PFSK-1 (cell line): ENCODE results near the gene HES4.

Experiments used
- FOXP2 ChIP-seq: optimal IDR thresholded peaks from 2 replicates; pipeline ENCODE3; 2011; ENCODE audit warnings: borderline replicate concordance, control low read depth, inconsistent platforms; ENCODE audit not compliant: insufficient read depth; ENCODE audit errors: extremely low read length, extremely low read depth
- POLR2AphosphoS5 ChIP-seq: IDR thresholded peaks from 2 replicates; pipeline ENCODE4 v1.6.1; 2012; ENCODE audit warnings: low read depth, mild to moderate bottlenecking, control low read depth, low read length, moderate library complexity
- SIN3A ChIP-seq: IDR thresholded peaks from 2 replicates; pipeline ENCODE4 v1.6.1; 2012; ENCODE audit warnings: mild to moderate bottlenecking, low read length, moderate library complexity, borderline replicate concordance; ENCODE audit not compliant: insufficient read depth
- TAF1 ChIP-seq: IDR thresholded peaks from 2 replicates; pipeline ENCODE4 v1.6.1; 2012; ENCODE audit warnings: low read length, control low read depth, borderline replicate concordance; ENCODE audit not compliant: insufficient read depth
- TF ChIP-seq, protein P1 (sequence below), 2 experiments: IDR thresholded peaks; 2 replicates each; pipeline versions ENCODE4 v1.6.1 to v1.8.0; 2011 to 2012; ENCODE audit warnings: low read depth in 2 of 2, low read length in 2 of 2, control low read depth in 1 of 2, inconsistent platforms in 1 of 2, mild to moderate bottlenecking in 1 of 2, moderate library complexity in 1 of 2; ENCODE audit not compliant: insufficient read depth in 1 of 2

Gene HES4

DNA sequence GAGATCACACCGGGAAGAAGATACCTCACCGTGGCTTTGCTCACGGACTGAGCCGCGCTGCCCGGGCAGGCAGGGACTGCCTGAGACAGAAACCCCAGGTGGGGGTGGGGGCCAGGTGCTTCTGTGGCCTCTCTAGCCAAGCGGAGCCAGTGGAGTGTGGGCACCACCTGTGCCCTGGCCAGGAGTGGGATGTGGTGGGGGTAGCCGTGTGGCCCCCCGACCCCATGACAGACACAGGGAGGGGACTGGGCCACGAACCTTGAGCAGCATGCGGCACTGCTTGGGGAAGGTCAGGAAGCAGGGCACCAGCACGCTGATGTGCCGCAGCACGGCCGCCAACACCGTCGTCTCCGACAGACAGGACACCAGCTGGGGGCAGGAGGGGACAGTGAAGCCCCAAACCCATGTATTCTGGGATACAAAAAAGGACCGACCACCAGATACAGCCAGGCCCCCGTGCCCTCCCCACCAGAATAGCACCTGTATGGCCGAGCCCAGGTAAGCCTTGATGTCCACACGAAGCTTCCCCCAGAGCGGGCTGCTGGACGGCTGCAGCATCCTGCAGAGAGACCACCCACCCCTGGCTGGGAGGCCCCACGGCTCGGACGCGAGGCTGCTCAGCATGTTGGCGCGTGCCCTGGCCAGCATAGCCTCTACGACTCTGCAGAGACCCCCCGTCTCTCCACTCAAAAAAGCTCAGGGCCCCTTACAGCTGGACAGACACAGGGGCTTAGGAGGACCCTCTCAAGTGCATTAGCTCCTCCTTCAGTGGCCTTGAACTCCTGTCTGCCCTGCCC lies 46.2 kb downstream of the HES4 start:
- TF ChIP-seq, protein P1, sequence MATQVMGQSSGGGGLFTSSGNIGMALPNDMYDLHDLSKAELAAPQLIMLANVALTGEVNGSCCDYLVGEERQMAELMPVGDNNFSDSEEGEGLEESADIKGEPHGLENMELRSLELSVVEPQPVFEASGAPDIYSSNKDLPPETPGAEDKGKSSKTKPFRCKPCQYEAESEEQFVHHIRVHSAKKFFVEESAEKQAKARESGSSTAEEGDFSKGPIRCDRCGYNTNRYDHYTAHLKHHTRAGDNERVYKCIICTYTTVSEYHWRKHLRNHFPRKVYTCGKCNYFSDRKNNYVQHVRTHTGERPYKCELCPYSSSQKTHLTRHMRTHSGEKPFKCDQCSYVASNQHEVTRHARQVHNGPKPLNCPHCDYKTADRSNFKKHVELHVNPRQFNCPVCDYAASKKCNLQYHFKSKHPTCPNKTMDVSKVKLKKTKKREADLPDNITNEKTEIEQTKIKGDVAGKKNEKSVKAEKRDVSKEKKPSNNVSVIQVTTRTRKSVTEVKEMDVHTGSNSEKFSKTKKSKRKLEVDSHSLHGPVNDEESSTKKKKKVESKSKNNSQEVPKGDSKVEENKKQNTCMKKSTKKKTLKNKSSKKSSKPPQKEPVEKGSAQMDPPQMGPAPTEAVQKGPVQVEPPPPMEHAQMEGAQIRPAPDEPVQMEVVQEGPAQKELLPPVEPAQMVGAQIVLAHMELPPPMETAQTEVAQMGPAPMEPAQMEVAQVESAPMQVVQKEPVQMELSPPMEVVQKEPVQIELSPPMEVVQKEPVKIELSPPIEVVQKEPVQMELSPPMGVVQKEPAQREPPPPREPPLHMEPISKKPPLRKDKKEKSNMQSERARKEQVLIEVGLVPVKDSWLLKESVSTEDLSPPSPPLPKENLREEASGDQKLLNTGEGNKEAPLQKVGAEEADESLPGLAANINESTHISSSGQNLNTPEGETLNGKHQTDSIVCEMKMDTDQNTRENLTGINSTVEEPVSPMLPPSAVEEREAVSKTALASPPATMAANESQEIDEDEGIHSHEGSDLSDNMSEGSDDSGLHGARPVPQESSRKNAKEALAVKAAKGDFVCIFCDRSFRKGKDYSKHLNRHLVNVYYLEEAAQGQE (IDR thresholded peaks at IDR 0.05; ENCODE audit: insufficient read depth in 1 of 2, low read depth in 2 of 2, low read length in 2 of 2), result no peak
- no peak for TF ChIP-seq SIN3A
- no peak for TF ChIP-seq POLR2AphosphoS5
- no peak for TF ChIP-seq FOXP2
- no peak for TF ChIP-seq TAF1

DNA sequence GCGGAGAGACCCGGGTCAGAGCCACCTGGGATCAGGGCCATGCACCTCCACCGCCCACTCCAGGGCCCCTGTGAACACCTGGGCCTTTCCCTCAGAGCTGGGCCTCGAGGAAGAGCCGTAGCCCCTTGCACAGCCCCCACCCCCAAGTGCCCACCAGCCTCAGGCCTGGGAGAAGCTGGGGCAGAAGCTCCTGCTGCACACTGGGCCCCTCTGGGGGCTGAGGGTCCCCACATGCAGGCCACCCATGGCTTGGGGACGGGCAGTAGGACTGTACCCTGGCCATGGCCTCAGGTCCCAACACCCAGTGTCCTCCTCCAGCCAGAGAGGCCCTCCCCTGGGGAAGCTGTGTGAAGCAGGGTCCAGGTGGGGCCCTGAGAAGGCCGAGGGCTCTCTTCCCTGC lies 47.3 kb downstream of the HES4 start:
- TF ChIP-seq, protein P1 (IDR thresholded peaks at IDR 0.05; ENCODE audit: insufficient read depth in 1 of 2, low read depth in 2 of 2, low read length in 2 of 2), result no peak
- TF ChIP-seq FOXP2, result no peak
- no peak for TF ChIP-seq POLR2AphosphoS5
- TF ChIP-seq SIN3A, result no peak
- no peak for TF ChIP-seq TAF1

DNA sequence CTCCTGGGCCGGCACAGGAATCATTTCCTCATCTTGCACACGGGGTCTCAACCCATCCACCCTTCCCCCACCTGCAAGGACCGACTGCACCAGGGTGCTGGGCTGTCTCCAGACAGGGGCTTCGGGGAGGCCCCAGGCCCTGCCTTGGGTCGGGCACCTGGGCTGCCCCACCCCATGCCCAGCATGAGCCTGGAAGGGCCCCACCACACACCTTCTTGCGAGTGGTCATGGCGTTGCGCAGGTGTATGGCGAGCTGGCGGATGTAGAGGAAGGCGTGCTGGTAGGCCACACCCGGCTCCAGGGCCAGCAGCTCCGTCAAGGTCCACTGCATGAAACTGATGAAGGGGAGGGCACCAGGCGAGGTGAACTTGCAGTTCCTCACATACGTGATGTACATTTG lies 47.7 kb downstream of the HES4 start:
- TF ChIP-seq FOXP2 (no peak), SIN3A (no peak), TAF1 (no peak), POLR2AphosphoS5 (no peak)
- TF ChIP-seq, protein P1 (IDR thresholded peaks at IDR 0.05; ENCODE audit: insufficient read depth in 1 of 2, low read depth in 2 of 2, low read length in 2 of 2), result no peak

DNA sequence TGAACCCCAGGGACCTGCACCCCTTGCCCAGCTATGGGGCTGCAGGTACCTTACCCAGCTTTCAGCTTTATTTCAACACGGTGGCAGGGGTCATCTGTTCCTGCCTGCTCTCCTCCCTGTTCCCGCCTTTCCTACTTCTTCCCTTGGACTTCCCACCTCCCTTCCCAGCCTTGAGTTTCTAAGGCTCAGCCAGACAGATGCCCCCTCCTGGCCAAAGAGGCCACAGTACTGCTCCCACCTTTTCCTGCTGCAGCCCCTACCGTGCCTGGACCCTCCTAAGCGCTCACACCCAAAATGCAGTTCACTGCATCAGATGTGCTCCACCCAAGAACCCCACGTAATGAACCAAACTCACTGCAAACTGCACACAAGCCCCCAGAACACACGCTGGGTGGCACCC lies 48.5 kb downstream of the HES4 start:
- TF ChIP-seq, protein P1 (IDR thresholded peaks at IDR 0.05; ENCODE audit: insufficient read depth in 1 of 2, low read depth in 2 of 2, low read length in 2 of 2), result no peak
- TF ChIP-seq POLR2AphosphoS5 (no peak), SIN3A (no peak), FOXP2 (no peak), TAF1 (no peak)

DNA sequence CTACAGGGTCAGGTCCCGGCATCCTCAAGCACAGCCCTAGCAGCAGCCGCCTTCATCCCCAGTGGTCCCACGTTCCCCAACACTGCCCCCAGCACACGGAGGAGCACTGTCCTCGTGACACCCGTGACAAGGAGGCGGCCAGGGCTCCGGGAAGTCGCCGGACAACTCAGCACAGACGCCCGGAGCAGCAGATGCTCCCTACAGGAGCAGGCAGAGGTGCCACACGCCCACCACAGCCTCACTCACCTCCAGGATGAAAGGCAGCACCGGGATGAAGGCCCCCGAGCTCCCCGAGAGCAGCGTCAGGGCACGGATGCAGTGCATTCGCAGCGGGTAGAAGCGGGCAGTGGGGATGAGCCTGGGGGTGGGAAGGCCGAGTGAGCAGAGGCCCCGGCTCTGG lies 49.0 kb downstream of the HES4 start:
- TF ChIP-seq, protein P1 (IDR thresholded peaks at IDR 0.05; ENCODE audit: insufficient read depth in 1 of 2, low read depth in 2 of 2, low read length in 2 of 2), result no peak
- TF ChIP-seq FOXP2, result no peak
